Adrenal gland (tissue), 5 donors: ENCODE data around the gene SLC9B2.

ENCODE experiments used
- POLR2A ChIP-seq, 2 donors: fragments of 450-650 bp; IDR thresholded peaks; one replicate each; pipeline ENCODE4 v1.6.1; 2017; ENCODE audit warnings: antibody characterized with exemption in 2 of 2, mild to moderate bottlenecking in 2 of 2, moderate library complexity in 1 of 2
- TF ChIP-seq, protein P1 (sequence below), 6 experiments: fragments of 450-650 bp in 4 of 6; fragments of 200-600 bp in 2 of 6; sonication (generic) in 1 of 6; IDR thresholded peaks; 1 replicate in 5 of 6; 2 replicates in 1 of 6; pipeline versions ENCODE4 v1.5.1 to v1.8.0; 2016 to 2021; ENCODE audit warnings: antibody characterized with exemption in 6 of 6, mild to moderate bottlenecking in 2 of 6, moderate library complexity in 1 of 6
- donor health status: DM: no; HTN: no; CAD: no.

DNA sequence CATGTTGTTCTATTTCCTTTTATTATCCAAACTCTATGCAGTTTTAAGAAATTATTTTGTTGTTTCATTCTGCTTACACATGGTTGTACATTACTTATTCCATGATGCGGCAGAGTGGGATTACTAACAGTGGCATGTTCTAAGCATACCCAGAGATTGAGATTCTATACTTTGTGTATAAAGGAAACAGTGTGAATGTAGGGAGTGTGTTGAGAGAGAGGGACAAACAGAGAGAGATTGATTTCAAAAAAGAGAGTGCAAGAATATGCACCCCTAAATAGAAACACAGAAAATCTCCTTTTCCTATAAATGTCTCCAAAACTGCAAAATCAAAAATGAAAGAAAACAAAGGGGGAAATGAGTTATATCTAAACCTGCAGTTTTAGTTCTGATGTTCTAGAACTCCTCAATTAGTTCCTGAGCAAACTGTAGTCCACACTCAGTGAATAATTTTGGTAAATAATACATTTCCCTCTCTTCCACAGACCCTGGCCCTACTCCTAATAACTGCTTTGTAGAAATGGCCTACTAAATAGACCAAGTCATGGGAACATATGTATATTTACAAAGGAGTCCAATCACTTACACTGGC is 88.0 kb downstream of the SLC9B2 start:
- TF ChIP-seq, protein P1, sequence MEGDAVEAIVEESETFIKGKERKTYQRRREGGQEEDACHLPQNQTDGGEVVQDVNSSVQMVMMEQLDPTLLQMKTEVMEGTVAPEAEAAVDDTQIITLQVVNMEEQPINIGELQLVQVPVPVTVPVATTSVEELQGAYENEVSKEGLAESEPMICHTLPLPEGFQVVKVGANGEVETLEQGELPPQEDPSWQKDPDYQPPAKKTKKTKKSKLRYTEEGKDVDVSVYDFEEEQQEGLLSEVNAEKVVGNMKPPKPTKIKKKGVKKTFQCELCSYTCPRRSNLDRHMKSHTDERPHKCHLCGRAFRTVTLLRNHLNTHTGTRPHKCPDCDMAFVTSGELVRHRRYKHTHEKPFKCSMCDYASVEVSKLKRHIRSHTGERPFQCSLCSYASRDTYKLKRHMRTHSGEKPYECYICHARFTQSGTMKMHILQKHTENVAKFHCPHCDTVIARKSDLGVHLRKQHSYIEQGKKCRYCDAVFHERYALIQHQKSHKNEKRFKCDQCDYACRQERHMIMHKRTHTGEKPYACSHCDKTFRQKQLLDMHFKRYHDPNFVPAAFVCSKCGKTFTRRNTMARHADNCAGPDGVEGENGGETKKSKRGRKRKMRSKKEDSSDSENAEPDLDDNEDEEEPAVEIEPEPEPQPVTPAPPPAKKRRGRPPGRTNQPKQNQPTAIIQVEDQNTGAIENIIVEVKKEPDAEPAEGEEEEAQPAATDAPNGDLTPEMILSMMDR (IDR thresholded peaks at IDR 0.05) = no peak
- TF ChIP-seq POLR2A (IDR thresholded peaks at IDR 0.05) = no peak
